ENCODE results near the gene VCAM1. TPM values are rescaled to one million over a fixed set of nuclear protein-coding genes. Genes with fewer than 3 reads are reported as not detected.

The VCAM1 gene
- total and polyA plus RNA-seq, 2 experiments from 2014 or later = not detected

GRCh38 chr1:100762461-100762860 is 42.9 kb downstream of the VCAM1 start (continued):
- TF ChIP-seq, protein P1, sequence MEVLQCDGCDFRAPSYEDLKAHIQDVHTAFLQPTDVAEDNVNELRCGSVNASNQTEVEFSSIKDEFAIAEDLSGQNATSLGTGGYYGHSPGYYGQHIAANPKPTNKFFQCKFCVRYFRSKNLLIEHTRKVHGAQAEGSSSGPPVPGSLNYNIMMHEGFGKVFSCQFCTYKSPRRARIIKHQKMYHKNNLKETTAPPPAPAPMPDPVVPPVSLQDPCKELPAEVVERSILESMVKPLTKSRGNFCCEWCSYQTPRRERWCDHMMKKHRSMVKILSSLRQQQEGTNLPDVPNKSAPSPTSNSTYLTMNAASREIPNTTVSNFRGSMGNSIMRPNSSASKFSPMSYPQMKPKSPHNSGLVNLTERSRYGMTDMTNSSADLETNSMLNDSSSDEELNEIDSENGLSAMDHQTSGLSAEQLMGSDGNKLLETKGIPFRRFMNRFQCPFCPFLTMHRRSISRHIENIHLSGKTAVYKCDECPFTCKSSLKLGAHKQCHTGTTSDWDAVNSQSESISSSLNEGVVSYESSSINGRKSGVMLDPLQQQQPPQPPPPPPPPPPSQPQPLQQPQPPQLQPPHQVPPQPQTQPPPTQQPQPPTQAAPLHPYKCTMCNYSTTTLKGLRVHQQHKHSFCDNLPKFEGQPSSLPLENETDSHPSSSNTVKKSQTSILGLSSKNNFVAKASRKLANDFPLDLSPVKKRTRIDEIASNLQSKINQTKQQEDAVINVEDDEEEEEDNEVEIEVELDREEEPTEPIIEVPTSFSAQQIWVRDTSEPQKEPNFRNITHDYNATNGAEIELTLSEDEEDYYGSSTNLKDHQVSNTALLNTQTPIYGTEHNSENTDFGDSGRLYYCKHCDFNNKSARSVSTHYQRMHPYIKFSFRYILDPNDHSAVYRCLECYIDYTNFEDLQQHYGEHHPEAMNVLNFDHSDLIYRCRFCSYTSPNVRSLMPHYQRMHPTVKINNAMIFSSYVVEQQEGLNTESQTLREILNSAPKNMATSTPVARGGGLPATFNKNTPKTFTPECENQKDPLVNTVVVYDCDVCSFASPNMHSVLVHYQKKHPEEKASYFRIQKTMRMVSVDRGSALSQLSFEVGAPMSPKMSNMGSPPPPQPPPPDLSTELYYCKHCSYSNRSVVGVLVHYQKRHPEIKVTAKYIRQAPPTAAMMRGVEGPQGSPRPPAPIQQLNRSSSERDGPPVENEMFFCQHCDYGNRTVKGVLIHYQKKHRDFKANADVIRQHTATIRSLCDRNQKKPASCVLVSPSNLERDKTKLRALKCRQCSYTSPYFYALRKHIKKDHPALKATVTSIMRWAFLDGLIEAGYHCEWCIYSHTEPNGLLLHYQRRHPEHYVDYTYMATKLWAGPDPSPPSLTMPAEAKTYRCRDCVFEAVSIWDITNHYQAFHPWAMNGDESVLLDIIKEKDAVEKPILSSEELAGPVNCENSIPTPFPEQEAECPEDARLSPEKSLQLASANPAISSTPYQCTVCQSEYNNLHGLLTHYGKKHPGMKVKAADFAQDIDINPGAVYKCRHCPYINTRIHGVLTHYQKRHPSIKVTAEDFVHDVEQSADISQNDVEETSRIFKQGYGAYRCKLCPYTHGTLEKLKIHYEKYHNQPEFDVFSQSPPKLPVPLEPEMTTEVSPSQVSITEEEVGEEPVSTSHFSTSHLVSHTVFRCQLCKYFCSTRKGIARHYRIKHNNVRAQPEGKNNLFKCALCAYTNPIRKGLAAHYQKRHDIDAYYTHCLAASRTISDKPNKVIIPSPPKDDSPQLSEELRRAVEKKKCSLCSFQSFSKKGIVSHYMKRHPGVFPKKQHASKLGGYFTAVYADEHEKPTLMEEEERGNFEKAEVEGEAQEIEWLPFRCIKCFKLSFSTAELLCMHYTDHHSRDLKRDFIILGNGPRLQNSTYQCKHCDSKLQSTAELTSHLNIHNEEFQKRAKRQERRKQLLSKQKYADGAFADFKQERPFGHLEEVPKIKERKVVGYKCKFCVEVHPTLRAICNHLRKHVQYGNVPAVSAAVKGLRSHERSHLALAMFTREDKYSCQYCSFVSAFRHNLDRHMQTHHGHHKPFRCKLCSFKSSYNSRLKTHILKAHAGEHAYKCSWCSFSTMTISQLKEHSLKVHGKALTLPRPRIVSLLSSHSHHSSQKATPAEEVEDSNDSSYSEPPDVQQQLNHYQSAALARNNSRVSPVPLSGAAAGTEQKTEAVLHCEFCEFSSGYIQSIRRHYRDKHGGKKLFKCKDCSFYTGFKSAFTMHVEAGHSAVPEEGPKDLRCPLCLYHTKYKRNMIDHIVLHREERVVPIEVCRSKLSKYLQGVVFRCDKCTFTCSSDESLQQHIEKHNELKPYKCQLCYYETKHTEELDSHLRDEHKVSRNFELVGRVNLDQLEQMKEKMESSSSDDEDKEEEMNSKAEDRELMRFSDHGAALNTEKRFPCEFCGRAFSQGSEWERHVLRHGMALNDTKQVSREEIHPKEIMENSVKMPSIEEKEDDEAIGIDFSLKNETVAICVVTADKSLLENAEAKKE (CRISPR knock-in tag; IDR thresholded peaks at IDR 0.05) = no peak
- TF ChIP-seq EZH2phosphoT487 (IDR thresholded peaks at IDR 0.05; ENCODE audit: unreplicated experiment) (no peak), EZH2 (IDR thresholded peaks at IDR 0.05; ENCODE audit: low read depth, unreplicated experiment) (no peak), POLR2AphosphoS5 (IDR thresholded peaks at IDR 0.05; ENCODE audit: low read depth) (no peak), REST (IDR thresholded peaks at IDR 0.05; ENCODE audit: unreplicated experiment) (no peak), ZNF331 (CRISPR knock-in tag; IDR thresholded peaks at IDR 0.05; ENCODE audit: low read depth) (no peak)
- TF ChIP-seq, protein P2, sequence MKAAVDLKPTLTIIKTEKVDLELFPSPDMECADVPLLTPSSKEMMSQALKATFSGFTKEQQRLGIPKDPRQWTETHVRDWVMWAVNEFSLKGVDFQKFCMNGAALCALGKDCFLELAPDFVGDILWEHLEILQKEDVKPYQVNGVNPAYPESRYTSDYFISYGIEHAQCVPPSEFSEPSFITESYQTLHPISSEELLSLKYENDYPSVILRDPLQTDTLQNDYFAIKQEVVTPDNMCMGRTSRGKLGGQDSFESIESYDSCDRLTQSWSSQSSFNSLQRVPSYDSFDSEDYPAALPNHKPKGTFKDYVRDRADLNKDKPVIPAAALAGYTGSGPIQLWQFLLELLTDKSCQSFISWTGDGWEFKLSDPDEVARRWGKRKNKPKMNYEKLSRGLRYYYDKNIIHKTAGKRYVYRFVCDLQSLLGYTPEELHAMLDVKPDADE (IDR thresholded peaks at IDR 0.05) = no peak
